ENCODE measurements around the gene HRK.

HRK gene

DNA sequence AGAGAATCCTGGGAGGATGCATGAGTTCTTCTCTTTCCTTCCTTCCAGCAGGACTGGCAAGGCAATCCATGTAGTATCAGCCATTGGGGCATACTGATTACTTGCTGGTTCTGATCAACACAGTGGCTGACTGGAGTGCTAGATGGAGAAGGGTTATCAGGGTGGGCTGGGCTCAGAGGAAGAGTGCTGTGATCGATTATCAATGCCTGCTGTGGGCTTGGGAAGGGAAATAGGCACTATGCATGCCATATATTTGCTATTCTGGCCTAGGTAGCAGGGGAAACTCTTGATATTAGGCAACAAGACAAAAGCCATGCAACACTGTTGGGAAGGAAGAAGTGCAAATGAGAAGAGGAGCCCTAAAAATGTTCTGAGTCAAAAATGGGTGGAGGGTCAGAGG lies 45.8 kb downstream of the HRK start:
- Histone ChIP-seq H3K4me3 (ENCODE audit: low read depth, low read length) (no peak overlapping the region), H3K27me3 (replicated peaks) (no peaks in the 10 kb centered on the region), H3K36me3 (replicated peaks) (no peaks in the 10 kb centered on the region), H3K27ac (no peak overlapping the region)
- in situ Hi-C loops (cut with HindIII; ENCODE audit: low pct_ligation_motif_present, low sequenced_read_pairs): no loop called here
- TF ChIP-seq, protein P1, sequence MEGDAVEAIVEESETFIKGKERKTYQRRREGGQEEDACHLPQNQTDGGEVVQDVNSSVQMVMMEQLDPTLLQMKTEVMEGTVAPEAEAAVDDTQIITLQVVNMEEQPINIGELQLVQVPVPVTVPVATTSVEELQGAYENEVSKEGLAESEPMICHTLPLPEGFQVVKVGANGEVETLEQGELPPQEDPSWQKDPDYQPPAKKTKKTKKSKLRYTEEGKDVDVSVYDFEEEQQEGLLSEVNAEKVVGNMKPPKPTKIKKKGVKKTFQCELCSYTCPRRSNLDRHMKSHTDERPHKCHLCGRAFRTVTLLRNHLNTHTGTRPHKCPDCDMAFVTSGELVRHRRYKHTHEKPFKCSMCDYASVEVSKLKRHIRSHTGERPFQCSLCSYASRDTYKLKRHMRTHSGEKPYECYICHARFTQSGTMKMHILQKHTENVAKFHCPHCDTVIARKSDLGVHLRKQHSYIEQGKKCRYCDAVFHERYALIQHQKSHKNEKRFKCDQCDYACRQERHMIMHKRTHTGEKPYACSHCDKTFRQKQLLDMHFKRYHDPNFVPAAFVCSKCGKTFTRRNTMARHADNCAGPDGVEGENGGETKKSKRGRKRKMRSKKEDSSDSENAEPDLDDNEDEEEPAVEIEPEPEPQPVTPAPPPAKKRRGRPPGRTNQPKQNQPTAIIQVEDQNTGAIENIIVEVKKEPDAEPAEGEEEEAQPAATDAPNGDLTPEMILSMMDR (IDR thresholded peaks at IDR 0.05; ENCODE audit: low read depth, low read length, missing control alignments): no peak
- no peak for DNase-seq

DNA sequence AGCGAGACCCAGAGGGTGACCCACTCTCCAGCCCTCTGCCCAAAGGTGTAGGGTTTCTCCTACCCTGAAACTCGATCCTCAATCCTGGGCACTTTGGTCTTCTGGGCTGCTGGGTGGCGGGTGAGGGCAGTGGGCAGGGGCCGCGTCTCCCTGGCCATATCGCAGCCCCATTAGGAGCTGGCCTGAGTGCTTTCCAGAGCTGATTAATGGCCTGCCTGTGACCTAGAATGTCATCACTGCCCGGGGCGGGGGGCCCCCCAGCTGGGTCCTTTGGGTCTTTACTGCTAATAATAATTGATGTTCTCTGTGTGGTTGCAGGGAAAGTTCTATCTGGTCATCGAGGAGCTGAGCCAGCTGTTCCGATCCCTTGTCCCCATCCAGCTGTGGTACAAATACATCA lies 47.8 kb downstream of the HRK start:
- in situ Hi-C loops (cut with HindIII; ENCODE audit: low pct_ligation_motif_present, low sequenced_read_pairs): no loop called here
- H3K27ac ChIP-seq: no peak overlapping the region
- no peaks in the 10 kb centered on the region for H3K36me3 ChIP-seq (replicated peaks)
- TF ChIP-seq, protein P1 (IDR thresholded peaks at IDR 0.05; ENCODE audit: low read depth, low read length, missing control alignments): no peak
- H3K27me3 ChIP-seq (replicated peaks): no peaks in the 10 kb centered on the region
- no peak overlapping the region for H3K4me3 ChIP-seq (ENCODE audit: low read depth, low read length)
- no peak for DNase-seq

GRCh38 chr12:116832353-116832752 lies 48.9 kb downstream of the HRK start:
- in situ Hi-C loops (cut with HindIII; ENCODE audit: low pct_ligation_motif_present, low sequenced_read_pairs): no loop called here
- TF ChIP-seq, protein P1 (IDR thresholded peaks at IDR 0.05; ENCODE audit: low read depth, low read length, missing control alignments): no peak
- H3K4me3 ChIP-seq (ENCODE audit: low read depth, low read length): no peak overlapping the region
- no peak overlapping the region for H3K27ac ChIP-seq
- no peak for DNase-seq
- no peaks in the 10 kb centered on the region for H3K36me3 ChIP-seq (replicated peaks)
- H3K27me3 ChIP-seq (replicated peaks): no peaks in the 10 kb centered on the region

DNA sequence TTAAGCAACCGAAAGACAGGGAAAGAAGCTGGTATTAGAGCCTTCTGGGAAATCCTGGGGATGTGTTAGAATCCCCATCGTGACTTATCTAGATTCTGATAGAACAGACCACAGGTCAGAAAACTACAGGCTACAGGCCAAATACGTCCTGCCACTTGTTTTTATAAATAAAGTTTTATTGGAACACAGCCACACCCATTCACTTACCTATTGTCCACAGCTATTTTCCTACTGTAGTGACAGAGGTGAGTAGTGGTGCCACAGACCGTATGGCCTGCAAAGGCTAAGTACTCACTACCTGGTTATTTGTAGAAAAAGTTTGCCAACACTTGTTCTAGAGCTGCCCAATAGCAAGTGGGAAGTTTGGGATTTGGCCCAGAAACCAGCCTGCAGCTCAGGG lies 53.8 kb downstream of the HRK start:
- TF ChIP-seq, protein P1 (IDR thresholded peaks at IDR 0.05; ENCODE audit: low read depth, low read length, missing control alignments): no peak
- no peak overlapping the region for H3K27ac ChIP-seq
- no peak overlapping the region for H3K4me3 ChIP-seq (ENCODE audit: low read depth, low read length)
- in situ Hi-C loops (cut with HindIII; ENCODE audit: low pct_ligation_motif_present, low sequenced_read_pairs): no loop called here
- no peak for DNase-seq
- no peaks in the 10 kb centered on the region for H3K36me3 ChIP-seq (replicated peaks)
- H3K27me3 ChIP-seq (replicated peaks): no peaks in the 10 kb centered on the region

DNA sequence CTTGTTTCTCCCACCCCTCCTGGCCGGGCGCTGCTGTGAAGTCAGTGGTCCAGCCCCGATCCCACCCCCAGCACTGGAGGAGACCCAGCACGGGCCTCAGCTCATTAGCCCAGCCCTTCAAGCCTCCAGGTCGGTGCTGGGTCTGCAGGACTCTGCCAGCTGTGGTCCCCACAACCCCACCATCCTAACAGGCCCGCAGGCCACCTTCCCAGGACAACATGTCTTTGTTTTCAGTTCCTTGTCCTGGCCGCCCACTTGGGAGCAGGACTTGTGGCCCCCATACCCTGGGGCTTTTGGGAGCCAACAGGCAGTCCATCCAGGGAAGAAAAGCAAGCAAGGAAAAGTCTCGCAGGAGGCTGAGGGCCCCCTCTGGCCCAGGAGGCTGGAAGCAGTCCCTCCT lies 60.0 kb downstream of the HRK start:
- TF ChIP-seq, protein P1 (IDR thresholded peaks at IDR 0.05; ENCODE audit: low read depth, low read length, missing control alignments): no peak
- H3K4me3 ChIP-seq (ENCODE audit: low read depth, low read length): no peak overlapping the region
- in situ Hi-C loops (cut with HindIII; ENCODE audit: low pct_ligation_motif_present, low sequenced_read_pairs): no loop called here
- H3K36me3 ChIP-seq (replicated peaks): no peaks in the 10 kb centered on the region
- no peak overlapping the region for H3K27ac ChIP-seq
- H3K27me3 ChIP-seq (replicated peaks): no peaks in the 10 kb centered on the region
- DNase-seq: no peak

DNA sequence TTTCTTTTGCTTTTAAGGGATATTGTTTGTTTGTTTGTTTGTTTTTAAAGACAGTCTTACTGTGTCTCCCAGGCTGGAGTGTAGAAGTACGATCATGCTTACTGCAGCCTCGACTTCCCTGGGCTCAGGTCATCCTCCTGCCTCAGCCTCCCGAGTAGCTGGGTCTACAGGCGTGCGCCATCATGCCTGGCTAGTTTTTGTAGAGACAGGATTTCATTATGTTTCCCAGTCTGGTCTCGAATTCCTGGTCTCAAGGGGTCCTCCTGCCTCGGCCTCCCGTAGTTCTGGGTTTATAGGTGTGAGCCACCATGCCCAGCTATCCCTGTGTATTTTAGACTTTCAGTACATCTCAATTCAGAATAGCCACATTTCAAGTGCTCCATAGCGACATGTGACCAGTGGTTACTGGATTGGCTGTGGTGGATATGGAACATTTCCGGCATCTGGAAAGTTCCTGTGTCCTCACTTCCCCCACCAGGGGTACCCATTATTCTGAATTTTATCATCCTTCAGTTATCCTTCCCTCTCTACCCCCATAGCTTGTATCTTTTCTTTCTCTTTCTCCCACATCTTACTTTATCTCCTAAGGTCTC lies 61.1 kb downstream of the HRK start:
- TF ChIP-seq, protein P1 (IDR thresholded peaks at IDR 0.05; ENCODE audit: low read depth, low read length, missing control alignments): no peak
- Histone ChIP-seq H3K27me3 (replicated peaks) (no peaks in the 10 kb centered on the region), H3K27ac (no peak overlapping the region), H3K4me3 (ENCODE audit: low read depth, low read length) (no peak overlapping the region), H3K36me3 (replicated peaks) (no peaks in the 10 kb centered on the region)
- in situ Hi-C loops (cut with HindIII; ENCODE audit: low pct_ligation_motif_present, low sequenced_read_pairs): no loop called here
- DNase-seq: peak; percentile 5

Measured in brain microvascular endothelial cell (primary cell).